Ishikawa (cell line): ENCODE results near the gene FLAD1.

Experiments used
- CEBPB ChIP-seq: IDR thresholded peaks from 2 replicates; pipeline ENCODE4 v1.6.1; 2012
- CREB1 ChIP-seq: IDR thresholded peaks from 2 replicates; pipeline ENCODE4 v1.6.1; 2012; ENCODE audit warnings: low read depth
- EGR1 ChIP-seq: IDR thresholded peaks from 2 replicates; pipeline ENCODE4 v1.6.1; 2012
- EP300 ChIP-seq: IDR thresholded peaks from 2 replicates; pipeline ENCODE4 v1.6.1; 2012; ENCODE audit warnings: borderline replicate concordance
- FOXM1 ChIP-seq: IDR thresholded peaks from 2 replicates; pipeline ENCODE4 v1.6.1; 2012; ENCODE audit warnings: low read depth, borderline replicate concordance
- MAX ChIP-seq: IDR thresholded peaks from 2 replicates; pipeline ENCODE4 v1.6.1; 2012
- NFIC ChIP-seq: IDR thresholded peaks from 2 replicates; pipeline ENCODE4 v1.6.1; 2012
- RAD21 ChIP-seq: IDR thresholded peaks from 2 replicates; pipeline ENCODE4 v1.6.1; 2012; ENCODE audit warnings: low read depth
- REST ChIP-seq: IDR thresholded peaks from 2 replicates; pipeline ENCODE4 v1.6.1; 2012; ENCODE audit warnings: low read depth, mild to moderate bottlenecking
- TAF1 ChIP-seq: IDR thresholded peaks from 2 replicates; pipeline ENCODE4 v1.6.1; 2012; ENCODE audit warnings: low read depth, mild to moderate bottlenecking
- TCF12 ChIP-seq: IDR thresholded peaks from 2 replicates; pipeline ENCODE4 v1.6.1; 2012; ENCODE audit warnings: low read depth
- TEAD4 ChIP-seq: IDR thresholded peaks from 2 replicates; pipeline ENCODE4 v1.6.1; 2012
- USF1 ChIP-seq: IDR thresholded peaks from 2 replicates; pipeline ENCODE4 v1.6.1; 2012
- YY1 ChIP-seq: IDR thresholded peaks from 2 replicates; pipeline ENCODE4 v1.6.1; 2012; ENCODE audit warnings: low read depth
- ZBTB7A ChIP-seq: IDR thresholded peaks from 2 replicates; pipeline ENCODE4 v1.6.1; 2012; ENCODE audit warnings: low read depth

The FLAD1 gene

GRCh38 chr1:154972213-154972516 lies 11.0 kb upstream of the FLAD1 start:
- TF ChIP-seq REST (no peak), CEBPB (no peak), EP300 (no peak), ZBTB7A (no peak), TEAD4 (no peak)

- TF ChIP-seq TAF1 (peak; percentile 53), ZBTB7A (no peak), CREB1 (no peak), TEAD4 (peak; percentile 91), RAD21 (peak; percentile 1; the same call in 1 of the 2 replicates), YY1 (peak; percentile 68), TCF12 (peak; percentile 87), REST (no peak), EP300 (peak; percentile 81), MAX (peak; percentile 96), EGR1 (no peak), CEBPB (peak; percentile 82), NFIC (no peak), FOXM1 (no peak), USF1 (no peak)
Observed at GRCh38 chr1:154972517-154973343, 10.4 kb upstream of the FLAD1 start.

- no peak for TF ChIP-seq EP300
- TF ChIP-seq YY1 = no peak
- no peak for TF ChIP-seq CEBPB
- TF ChIP-seq CREB1 = no peak
- no peak for TF ChIP-seq TEAD4
- no peak for TF ChIP-seq FOXM1
- no peak for TF ChIP-seq REST
- TF ChIP-seq RAD21 = no peak
Observed at GRCh38 chr1:154973344-154974101, 9.6 kb upstream of the FLAD1 start.

- TF ChIP-seq YY1 = no peak
- no peak for TF ChIP-seq USF1
- peak; percentile 54; the same call in 1 of the 2 replicates for TF ChIP-seq CREB1
- peak; percentile 35; the same call in 1 of the 2 replicates for TF ChIP-seq NFIC
- TF ChIP-seq TAF1 = peak; percentile 72
- peak; percentile 99 for TF ChIP-seq ZBTB7A
- peak; percentile 97 for TF ChIP-seq MAX
Observed at GRCh38 chr1:154974102-154974807, 8.9 kb upstream of the FLAD1 start, which contains the start of gene CKS1B. TSS of gene CKS1B (plus strand) at chr1:154974681. CDS start at chr1:154974746, 65 bp downstream.
